LHCN-M2 (cell line): ENCODE data around the gene OR7G2. TPM values are rescaled to one million over a fixed set of nuclear protein-coding genes. Genes with fewer than 3 reads are reported as not detected.
"Not testable (repeated sequence)": the region's sequence is repeated elsewhere in the genome, so short reads cannot be mapped to it uniquely, and the experiment has no call there.

Source experiments
- DNase-seq: peaks from one replicate; pipeline ENCODE4 v3.0.0-alpha.2; 2012; ENCODE audit warnings: low read depth
- total RNA-seq: library from RNA; depleted of rRNA; stranded (reverse); fragments of >200 nt; gene quantifications from 2 replicates; pipeline ENCODE4 v1.2.3, GENCODE V29; 2014; rRNA removed

OR7G2 gene
- total RNA-seq, 1 experiment from 2014 or later: not detected

DNA sequence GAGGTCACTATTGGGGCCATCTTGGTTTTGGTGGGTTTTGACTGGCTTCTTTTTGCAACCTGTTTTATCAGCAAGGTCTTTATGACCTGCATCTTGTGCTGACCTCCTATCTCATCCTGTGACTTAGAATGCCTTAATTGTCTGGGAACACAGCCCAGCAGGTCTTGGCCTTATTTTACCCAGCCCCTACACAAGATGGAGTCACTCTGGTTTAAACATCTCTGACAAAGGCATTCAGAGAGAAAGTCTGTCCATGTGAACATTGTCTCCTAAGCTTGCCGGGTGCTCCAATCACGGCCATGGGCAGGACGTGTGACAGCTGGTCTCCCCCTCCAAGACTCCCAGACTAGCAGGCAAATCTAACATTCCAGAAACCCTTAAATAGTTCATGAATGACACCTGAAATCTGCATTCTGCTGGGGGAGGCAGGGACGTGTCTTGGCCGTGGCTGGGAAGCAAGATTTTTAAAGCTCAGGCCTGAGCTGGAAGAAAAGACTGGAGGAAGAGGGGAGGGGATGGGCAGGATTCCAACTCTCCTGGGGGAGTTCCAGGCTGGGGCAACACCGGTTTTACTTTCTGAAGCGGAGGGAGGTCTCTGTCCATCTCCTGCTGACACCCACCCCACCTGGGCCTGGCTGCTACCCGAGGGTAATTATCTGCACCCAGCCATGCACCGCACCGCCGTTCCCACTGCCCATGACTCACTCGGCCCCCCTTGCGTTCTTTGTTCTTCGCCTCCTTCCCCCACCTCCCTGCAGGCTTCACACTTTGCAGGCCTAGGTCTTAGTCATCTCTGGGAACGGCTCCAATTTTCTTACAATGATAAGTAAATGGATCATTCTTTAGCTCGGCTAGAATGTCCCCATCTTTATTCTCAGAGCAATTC lies 32.0 kb downstream of the OR7G2 start:
- DNase-seq: peak; percentile 90

DNA sequence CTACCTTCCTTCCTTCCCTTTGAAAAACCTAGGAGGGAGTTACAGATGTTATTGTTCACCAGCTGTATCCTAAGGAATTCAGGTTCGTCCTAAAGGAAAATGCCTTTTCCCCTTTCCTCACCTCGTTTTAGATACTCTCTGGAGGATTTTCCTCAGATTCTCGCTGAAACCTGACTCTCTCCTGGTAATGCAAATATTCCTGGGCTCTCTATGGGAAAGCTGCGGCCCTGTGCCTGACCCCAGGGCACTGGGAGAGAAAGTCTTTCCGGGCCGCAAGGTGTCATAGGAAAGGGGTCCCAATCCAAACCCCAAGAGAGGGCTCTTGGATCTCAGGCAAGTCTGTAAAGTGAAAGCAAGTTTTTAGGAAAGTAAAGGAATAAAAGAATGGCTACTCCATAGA lies 33.5 kb downstream of the OR7G2 start:
- no peak for DNase-seq

DNA sequence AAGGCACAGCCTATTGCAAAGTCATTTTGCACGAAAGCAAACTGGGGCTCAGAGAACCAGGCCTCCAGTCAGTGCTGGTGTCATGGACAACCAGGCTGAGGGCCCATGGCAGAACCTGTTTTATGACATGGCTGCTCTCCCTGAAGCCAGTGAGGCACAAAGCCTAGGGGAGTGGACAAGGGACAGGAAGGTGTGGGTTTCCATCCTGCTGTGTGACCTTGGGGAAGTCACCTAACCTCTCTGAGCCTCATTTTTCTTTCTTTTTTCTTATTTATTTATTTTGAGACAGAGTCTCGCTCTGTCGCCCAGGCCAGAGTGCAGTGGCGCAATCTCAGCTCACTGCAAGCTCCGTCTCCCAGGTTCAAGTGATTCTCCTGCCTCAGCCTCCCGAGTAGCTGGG lies 35.6 kb downstream of the OR7G2 start:
- not testable (repeated sequence) for DNase-seq

DNA sequence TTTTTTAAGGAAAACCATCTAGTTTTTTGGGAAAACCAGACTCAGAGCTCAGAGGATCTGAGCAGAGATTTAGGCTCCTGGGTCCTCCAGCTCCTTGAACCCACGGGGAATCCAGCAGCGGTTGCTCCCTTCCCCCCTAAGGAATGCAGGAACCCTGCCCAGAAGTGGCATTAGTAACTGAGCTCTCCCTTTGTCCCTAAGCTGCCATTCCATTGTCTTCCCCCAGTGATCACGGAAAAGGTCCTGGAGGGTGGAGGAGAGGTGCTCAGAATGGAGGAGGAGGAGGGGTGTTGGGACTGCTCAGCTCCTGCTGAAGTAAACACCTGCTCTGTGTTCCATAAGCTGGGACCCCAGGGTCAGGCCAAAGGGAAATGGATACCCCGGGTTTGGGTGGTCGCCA lies 37.2 kb downstream of the OR7G2 start:
- no peak for DNase-seq

DNA sequence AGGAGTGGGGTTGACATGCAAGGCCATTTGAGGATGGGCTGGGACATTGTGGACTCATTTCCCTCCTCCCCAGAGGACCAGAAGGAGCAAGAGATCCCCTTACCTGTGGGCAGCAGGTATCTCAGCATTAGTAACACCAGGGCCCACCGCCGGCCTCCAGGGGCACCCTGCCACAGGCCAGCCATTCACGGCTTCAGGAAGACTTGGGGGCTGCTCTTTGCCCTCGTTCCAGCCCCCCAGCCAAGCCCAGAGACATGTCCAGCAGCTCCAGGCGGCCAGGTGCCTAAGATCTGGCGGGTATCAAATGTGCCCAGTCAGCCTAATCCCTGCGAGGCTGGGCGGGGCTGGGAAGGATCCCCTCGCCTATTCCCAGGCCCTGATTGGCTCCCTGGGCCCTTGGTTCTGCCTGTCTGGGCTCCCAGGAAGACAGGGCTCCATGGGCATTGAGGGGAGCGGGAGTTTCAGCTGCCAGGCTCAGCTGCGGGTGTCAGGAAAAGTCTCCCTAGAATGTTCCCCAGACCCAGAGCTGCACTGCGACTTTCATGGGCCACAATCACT lies 41.7 kb downstream of the OR7G2 start:
- no peak for DNase-seq

DNA sequence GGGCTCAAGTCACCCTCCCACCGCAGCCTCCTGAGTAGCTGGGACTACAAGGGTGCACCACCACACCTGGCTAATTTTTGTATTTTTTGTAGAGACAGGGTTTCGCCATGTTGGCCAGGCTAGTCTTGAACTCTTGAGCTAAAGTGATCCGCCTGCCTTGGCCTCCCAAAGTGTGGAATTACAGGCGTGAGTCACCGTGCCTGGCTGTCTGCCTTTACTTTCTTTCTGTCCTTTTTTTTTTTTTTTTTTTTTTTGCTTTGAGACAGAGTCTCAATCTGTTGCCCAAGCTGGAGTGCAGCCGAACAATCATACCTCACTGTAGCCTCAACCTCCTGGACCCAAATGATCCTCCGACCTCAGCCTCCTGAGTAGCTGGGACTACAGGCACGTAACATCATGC lies 45.4 kb downstream of the OR7G2 start:
- no peak for DNase-seq

DNA sequence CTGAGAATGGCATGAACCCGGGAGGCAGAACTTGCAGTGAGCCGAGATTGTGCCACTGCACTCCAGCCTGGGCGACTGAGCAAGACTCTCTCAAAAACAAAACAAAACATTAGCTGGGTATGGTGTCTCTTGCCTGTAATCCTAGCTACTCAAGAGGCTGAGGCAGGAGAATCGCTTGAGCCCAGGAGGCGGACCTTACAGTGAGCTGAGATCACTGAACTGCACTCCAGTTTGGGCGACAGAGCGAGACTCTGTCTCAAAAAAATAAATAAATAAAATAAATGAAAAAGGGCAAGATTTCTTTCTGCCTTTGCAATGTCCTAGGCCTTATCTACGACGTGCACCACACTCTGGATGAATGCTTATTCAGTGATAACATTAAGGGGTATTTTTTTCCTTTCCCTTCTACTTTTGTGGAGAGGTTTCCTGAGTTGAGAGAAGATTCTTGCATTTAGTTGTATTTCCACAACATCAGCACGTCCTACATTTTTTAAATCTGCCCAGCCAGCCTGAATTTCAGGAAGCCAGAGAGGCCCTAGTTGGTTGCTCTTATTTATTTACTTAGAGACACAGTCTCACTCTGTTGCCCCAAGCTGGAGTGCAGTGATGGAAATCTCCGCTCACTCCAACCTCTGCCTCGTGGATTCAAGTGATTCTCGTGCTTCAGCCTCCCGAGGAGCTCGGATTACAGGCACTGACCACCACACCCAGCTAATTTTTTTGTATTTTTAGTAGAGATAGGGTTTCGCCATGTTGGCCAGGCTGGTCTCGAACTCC lies 46.5 kb downstream of the OR7G2 start:
- DNase-seq: no peak

DNA sequence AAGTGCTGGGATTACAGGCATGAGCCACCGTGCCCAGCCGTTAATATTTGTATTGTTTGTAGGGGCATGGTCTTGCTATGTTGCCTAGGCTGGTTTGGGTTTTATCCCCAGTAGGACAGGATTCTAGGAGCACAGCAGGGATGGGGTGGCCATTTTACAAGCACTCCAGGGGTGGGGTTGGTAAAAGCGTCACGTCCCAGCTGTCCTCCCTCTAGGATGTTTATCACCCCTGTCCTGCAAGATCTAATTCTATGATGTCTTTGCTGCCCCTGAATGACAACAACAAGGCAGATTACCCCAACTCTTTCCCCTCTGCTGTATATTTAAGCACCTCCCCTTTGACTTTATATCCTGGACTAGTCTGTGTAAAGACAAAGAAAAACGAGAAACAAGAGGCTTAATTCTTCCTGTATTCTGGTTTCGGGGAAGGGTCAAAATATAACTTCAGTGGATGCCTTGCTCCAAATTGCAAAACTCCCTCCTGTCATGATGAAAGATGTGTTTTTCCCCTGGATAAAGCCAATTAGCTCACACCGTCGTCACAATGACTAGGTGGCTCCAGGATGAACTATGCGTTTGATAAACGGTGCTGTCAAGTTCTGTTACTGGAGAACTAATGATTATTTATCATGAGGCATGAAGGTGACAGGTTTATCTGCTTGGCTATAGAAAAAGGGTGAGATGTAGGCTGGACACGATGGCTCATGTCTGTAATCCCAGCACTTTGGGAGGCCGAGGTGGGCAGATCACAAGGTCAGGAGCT lies 48.2 kb downstream of the OR7G2 start:
- no peak for DNase-seq

DNA sequence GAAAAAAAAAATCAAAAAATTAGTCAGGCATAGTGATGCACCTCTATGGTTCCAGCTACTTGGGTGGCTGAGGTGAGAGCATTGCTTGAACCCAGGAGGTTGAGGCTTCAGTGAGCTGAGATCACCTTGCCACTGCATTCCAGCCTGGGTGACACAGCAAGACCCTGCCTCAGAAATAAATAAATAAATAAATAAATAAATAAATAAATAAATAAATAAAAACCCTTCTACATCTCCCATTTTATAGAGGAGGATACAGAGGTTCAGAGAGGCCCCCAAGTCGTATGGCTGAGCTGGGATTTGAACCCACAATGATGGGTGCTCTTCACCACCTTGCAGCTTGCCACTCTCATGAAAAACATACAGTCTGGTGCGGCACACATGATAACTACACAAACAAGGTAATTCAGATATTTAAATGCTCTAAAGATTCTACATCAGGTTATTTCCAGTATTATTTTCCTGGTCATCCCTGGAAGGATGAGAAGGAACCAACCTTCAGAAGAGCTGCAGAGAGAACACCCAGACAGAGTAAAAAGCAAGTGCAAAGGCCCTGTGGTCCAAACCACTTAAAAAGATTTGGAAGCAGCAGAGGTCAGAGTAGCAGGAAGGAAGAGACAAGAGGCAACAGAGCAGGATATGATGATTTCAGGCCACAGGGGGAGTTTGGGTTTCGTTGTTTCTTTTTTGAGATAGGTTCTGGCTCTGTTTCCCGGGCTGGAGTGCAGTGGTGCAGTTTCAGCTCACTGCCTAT lies 49.6 kb downstream of the OR7G2 start:
- no peak for DNase-seq

DNA sequence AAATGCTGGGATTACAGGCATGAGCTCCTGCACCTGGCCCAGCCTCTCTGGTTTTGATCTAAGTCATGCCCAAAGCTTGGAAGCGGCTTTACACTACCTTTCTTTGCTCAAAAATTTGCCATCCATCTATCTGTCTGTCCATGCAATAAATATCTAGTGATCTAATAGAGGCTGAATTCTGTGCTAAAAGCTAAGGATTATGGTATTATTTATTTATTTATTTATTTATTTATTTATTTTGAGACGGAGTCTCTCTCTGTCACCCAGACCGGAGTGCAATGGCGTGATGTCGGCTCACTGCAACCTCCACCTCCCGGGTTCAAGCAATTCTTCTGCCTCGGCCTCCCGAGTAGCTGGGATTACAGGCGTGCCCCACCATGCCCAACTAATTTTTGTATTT lies 51.1 kb downstream of the OR7G2 start:
- DNase-seq: not testable (repeated sequence)

DNA sequence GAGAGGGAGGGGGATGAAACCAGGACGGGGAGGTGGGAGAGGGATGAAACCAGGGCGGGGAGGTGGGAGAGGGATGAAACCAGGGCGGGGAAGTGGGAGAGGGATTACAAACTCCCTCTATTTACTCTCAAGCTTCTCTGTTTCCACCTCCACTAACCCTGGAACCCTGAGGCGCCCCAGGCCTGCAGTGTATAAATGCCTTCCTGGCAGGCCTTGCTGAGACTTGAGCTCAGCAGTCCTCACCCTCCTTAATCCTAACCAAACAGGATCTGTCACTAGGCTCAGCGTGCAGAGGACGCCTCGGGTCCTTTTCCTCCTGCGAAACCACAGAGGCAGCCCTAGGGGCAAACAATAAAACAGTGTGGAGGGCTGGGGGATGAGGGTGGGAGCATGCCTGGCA lies 52.5 kb downstream of the OR7G2 start:
- no peak for DNase-seq

DNA sequence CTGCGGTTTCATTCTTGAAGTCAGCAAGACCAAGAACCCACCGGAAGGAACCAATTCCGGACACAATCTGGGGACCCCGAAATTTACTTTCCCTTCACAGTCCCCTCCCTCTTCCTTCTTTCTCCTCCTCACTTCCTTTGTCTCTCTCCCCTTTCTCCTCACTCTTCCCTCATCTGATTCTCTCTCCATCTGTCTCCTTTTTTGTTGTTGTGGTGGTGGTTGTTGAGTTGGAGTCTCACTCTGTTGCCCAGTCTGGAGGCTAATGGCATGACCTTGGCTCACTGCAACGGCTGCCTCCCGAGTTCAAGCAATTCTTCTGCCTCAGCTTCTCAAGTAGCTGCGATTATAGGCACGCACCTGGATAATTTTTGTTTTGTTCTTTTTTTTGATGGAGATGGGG lies 53.1 kb downstream of the OR7G2 start:
- no peak for DNase-seq

DNA sequence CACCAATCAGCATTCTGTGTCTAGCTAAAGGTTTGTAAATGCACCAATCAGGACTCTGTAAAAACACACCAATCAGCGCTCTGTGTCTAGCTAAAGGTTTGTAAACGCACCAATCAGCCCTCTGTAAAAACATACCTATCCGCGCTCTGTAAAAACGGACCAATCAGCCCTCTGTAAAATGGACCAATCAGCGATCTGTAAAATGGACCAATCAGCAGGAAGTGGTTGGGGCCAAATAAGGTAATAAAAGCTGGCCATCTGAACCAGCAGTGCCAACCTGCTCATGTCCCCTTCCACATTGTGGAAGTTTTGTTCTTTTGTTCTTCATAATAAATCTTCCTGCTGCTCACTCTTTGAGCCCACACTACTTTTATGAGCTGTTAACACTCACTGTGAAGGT lies 53.6 kb downstream of the OR7G2 start:
- not testable (repeated sequence) for DNase-seq

DNA sequence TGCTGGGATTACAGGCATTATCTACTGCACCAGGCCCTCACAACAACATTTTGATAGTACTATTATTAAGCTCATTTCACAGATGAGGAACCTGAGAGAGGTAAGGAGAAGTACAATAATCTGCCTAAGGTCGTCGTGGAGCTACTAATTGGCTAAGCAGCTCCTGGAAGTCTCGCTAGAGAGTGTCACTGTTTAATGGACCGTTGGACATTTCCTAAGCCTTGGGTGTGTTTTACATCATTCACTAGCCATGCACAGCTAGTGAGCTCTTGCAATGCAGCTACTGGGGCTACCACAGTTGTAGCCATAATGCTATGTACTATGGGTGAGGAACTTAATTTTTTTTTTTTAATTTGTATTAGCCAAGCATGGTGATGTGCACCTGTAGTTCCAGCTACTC lies 54.4 kb downstream of the OR7G2 start:
- no peak for DNase-seq

Other genes with a start within 250 kb of the OR7G2 start
- not detected in 2 replicates for gene MUC16, start 97.1 kb downstream of the OR7G2 start, total RNA-seq
- not detected in 2 replicates for gene OR1M1, start 20.4 kb downstream of the OR7G2 start, total RNA-seq
- not detected in 2 replicates for gene OR7G1, start 8.3 kb upstream of the OR7G2 start, total RNA-seq
- not detected in 2 replicates for gene OR7G3, start 19.5 kb upstream of the OR7G2 start, total RNA-seq
- 22.8 and 23.8 TPM in 2 replicates for gene ZNF317, start 32.9 kb upstream of the OR7G2 start, total RNA-seq
- gene OR7D2, start 71.5 kb upstream of the OR7G2 start, total RNA-seq: 0.17 TPM in 1 of 2 replicates, not detected in the other
- gene OR7D4, start 112.1 kb upstream of the OR7G2 start, total RNA-seq: not detected in 2 replicates
- gene OR7E24, start 143.5 kb upstream of the OR7G2 start, total RNA-seq: not detected in 2 replicates
- 13.9 and 34.0 TPM in 2 replicates for gene ZNF699, start 202.4 kb upstream of the OR7G2 start, total RNA-seq
- 6.2 and 8.0 TPM in 2 replicates for gene ZNF559, start 216.7 kb upstream of the OR7G2 start, total RNA-seq